ENCODE measurements around the gene PCDHGB6.
"Not testable (repeated sequence)": the region's sequence is repeated elsewhere in the genome, so short reads cannot be mapped to it uniquely, and the experiment has no call there.

Gene PCDHGB6

DNA sequence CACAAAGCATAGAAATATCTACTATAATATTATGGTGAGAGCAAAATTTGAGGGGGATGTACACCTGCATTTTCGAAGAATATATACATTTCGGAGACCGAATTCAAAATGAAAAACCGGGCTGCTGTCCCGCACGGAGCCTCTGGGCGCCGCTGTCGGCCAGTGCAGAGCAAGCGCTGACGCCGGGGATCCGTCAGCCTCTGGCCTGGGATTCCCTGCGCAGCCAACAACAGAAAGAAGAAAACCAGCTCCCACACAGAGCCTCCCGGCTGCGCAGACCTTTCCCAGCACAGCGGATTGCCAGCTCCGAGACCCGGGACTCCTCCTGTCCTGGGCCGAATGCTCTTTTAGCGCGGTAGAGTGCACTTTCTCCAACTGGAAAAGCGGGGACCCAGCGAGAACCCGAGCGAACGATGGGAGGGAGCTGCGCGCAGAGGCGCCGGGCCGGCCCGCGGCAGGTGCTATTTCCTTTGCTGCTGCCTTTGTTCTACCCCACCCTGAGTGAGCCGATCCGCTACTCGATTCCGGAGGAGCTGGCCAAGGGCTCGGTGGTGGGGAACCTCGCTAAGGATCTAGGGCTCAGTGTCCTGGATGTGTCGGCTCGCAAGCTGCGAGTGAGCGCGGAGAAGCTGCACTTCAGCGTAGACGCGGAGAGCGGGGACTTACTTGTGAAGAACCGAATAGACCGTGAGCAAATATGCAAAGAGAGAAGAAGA lies at the start of gene PCDHGB6:
PCDHGB6 (plus strand) TSS at position 232 of the 716 bp plus-strand sequence; CDS start at position 414, 182 bp downstream.
- not testable (repeated sequence) for DNase-seq

DNA sequence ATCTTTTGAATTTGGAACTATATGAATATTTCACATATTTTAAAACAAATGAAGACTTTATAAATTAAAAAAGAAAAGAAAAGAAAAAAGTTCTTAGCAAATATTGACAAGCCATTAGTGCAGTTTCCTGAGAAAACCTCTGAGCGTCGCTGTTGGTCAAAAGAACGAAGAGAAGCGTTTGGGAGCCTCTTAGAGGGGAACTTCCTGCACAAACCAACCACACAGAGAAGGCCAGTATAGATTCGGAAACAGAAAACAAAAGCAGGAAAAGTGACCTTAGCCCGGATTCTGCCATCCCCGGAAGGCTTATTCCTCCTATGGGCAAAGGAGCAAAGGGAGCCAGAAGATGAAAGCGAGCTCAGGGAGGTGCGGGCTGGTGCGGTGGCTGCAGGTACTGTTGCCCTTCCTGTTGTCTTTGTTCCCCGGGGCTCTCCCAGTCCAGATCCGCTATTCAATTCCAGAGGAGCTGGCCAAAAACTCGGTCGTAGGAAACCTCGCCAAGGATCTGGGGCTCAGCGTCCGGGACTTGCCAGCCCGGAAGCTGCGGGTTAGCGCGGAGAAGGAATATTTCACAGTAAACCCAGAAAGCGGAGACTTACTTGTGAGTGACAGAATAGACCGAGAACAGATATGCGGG lies 47.9 kb upstream of the PCDHGB6 start, which contains the start of gene PCDHGB2:
PCDHGB2 (plus strand) TSS at position 205 of the 637 bp plus-strand sequence; CDS start at position 347, 142 bp downstream.
- DNase-seq, result no peak

DNA sequence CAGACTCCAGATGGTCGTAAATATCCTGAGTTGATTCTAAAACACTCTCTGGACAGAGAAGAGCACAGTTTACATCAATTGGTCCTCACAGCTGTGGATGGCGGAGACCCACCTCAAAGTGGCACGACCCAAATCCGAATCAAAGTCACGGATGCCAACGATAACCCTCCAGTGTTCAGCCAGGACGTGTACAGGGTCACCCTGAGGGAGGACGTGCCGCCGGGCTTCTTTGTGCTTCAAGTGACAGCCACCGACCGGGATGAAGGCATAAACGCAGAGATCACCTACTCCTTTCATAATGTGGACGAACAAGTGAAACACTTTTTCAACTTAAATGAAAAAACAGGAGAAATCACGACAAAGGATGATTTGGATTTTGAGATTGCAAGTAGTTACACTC lies 47.1 kb upstream of the PCDHGB6 start:
- DNase-seq, result no peak

DNA sequence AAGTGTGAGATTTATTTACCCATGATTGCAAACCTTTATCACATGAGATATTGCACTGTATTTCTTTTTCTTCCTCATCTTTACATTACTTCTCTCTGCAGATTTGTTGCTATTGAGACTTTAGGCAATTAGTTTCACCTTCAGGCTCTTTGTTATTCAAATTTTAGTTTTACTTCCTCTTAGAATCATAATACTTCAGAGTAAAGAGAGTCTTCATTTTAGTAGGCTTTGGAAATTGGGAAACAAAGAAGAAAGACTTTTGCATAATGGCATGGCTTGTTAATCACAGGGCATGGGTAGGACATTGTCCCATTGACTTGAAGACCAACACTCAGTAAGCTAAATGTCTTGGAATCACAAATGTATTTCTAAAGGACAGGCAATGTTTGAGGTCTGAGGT lies 45.1 kb upstream of the PCDHGB6 start:
- DNase-seq, result no peak

DNA sequence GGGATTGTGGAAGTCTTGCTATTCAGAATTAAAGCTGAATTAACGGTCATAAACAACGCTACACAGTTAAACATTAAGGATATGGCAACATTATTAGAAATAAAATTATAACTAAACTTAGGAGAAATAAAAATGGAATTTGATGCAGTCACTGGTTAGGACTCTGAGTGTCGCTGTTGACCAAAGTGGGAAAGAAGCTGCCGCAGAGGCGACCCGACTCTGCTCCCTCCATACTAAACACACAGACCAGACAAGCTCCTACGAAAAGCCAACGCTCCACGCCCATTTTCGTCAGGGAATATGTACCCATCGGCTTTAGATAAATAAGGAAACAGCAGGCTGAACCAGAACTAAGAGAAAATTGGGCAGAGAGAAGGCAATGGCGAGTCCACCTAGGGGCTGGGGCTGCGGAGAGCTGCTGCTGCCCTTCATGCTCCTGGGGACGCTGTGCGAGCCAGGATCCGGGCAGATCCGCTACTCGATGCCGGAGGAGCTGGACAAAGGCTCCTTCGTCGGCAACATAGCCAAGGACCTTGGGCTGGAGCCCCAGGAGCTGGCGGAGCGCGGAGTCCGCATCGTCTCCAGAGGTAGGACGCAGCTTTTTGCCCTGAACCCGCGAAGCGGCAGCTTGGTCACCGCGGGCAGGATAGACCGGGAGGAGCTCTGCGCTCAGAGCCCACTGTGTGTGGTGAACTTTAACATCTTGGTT lies 43.7 kb upstream of the PCDHGB6 start, which contains the start of gene PCDHGA5:
PCDHGA5 (plus strand) TSS at position 211 of the 709 bp plus-strand sequence; CDS start at position 380, 169 bp downstream.
- no peak for DNase-seq

DNA sequence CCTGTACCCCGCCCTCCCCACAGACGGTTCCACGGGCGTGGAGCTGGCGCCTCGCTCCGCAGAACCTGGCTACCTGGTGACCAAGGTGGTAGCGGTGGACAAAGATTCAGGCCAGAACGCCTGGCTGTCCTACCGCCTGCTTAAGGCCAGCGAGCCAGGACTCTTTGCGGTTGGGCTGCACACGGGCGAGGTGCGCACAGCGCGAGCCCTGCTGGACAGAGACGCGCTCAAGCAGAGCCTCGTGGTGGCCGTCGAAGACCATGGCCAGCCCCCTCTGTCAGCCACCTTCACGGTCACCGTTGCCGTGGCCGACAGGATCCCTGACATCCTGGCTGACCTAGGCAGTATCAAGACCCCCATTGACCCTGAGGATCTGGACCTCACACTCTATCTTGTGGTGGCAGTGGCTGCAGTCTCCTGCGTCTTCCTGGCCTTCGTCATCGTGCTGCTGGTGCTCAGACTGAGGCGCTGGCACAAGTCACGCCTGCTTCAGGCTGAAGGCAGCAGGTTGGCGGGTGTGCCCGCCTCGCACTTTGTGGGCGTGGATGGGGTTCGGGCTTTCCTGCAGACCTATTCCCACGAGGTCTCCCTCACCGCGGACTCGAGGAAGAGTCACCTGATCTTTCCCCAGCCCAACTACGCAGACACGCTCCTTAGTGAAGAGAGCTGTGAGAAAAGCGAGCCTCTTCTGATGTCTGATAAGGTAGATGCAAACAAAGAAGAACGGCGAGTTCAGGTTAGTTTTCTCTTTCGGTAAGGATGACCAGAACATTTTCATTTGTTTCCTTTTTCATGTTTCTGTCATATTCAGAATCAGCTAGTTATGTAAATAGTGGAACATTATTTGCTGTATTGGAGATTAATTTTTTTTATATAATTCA lies 41.6 kb upstream of the PCDHGB6 start:
- DNase-seq, result no peak

DNA sequence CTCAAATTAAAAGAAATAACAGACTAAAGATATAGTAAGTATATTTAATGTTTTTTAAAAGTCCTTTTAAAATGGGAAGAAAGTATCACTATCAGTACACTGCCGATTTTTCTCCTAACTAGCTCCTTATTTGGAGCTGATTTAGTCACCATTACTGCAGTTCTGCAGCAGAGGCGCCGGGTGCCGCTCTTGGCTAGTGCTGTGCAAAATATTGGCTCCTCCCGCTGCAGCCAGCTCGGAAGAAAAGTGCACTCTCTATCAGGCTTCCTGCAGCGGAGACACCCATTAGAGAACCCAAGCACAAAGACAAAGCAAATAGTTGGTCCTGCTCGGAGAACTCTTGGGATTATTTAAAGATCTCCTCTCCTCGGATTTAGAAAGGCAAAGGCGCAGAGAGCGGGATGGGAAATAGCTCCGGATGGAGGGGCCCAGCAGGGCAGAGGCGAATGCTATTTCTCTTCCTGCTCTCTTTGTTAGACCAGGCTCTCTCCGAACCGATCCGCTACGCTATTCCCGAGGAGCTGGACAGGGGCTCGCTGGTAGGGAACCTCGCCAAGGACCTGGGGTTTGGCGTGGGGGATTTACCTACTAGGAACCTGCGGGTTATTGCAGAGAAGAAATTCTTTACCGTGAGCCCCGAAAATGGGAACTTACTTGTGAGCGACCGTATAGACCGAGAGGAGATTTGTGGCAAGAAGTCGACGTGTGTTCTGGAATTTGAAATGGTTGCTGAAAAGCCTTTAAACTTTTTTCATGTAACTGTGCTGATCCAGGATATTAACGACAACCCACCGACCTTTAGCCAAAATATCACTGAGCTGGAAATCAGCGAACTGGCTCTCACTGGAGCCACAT lies 37.6 kb upstream of the PCDHGB6 start, which contains the start of gene PCDHGB3:
PCDHGB3 (plus strand) TSS at position 249 of the 855 bp plus-strand sequence; CDS start at position 402, 153 bp downstream.
- DNase-seq, result no peak

DNA sequence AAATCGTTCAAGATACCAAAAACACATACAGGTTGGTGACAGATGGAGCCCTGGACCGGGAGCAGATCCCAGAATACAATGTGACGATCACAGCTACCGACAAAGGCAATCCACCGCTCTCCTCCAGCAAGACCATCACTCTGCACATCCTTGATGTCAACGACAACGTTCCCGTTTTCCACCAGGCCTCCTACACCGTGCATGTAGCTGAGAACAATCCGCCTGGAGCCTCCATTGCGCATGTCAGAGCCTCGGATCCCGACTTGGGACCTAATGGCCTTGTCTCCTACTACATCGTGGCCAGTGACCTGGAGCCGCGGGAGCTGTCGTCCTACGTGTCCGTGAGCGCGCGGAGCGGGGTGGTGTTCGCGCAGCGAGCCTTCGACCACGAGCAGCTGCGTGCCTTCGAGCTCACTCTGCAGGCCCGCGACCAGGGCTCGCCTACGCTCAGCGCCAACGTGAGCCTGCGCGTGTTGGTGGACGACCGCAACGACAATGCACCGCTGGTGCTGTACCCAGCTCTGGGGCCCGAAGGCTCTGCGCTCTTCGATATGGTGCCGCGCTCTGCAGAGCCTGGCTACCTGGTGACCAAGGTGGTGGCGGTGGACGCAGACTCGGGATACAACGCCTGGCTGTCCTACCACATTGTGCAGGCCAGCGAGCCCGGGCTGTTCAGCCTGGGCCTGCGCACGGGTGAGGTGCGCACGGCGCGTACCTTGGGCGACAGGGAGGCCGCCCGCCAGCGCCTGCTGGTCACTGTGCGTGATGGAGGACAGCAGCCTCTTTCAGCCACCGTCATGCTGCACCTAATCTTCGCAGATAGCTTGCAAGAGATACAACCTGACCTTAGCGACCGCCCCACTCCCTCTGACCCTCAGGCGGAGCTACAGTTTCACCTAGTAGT lies 36.0 kb upstream of the PCDHGB6 start:
- DNase-seq, result no peak

DNA sequence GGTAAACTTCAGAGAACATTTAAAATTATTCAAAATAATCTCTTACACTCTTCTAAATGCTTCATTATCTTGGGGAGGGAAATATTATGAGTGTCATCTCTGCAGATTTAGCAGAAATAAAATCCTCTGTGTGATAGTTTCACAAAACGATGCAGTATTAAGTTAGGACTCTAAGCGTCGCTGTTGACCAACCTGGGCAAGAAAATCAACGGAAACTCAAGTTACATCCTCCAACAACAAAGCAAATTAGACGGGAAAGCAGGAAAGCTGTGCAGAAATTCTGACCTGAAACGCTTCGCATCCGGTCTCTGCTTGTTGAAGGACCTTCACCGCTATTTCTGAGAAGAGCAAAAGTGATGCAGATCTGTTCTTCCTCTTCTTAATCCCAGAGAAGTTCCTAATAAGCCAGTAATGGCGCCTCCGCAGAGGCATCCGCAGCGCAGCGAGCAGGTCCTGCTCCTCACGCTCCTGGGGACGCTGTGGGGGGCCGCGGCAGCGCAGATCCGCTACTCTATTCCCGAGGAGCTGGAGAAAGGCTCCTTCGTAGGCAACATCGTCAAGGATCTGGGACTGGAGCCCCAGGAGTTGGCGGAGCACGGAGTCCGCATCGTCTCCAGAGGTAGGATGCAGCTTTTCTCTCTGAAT lies 34.0 kb upstream of the PCDHGB6 start, which contains the start of gene PCDHGA6:
PCDHGA6 (plus strand) TSS at position 219 of the 645 bp plus-strand sequence; CDS start at position 412, 193 bp downstream.
- DNase-seq, result no peak

DNA sequence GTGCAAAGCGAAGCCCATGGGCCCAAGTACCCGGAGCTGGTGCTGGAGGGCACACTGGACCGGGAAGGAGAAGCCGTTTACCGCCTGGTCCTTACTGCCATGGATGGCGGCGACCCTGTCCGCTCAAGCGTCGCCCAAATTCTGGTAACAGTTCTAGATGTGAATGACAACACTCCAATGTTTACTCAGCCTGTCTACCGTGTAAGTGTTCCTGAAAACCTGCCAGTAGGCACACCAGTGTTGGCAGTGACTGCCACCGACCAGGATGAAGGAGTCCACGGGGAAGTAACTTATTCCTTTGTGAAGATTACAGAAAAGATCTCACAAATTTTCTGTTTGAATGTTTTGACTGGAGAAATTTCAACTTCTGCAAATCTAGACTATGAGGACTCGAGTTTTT lies 33.2 kb upstream of the PCDHGB6 start:
- DNase-seq, result no peak

DNA sequence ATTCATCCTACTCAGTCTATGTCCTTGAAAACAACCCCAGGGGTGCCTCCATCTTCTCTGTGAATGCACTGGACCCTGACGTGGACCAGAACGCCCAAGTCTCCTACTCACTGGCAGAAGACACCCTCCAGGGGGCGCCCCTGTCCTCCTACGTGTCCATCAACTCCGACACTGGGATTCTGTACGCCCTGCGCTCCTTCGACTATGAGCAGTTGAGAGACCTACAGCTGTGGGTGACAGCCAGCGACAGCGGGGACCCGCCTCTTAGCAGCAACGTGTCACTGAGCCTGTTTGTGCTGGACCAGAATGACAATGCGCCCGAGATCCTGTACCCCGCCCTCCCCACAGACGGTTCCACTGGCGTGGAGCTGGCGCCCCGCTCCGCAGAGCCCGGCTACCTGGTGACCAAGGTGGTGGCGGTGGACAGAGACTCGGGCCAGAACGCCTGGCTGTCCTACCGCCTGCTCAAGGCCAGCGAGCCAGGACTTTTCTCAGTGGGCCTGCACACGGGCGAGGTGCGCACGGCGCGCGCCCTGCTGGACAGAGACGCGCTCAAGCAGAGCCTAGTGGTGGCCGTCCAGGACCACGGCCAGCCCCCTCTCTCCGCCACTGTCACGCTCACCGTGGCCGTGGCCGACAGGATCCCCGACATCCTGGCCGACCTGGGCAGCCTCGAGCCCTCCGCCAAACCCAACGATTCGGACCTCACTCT lies 32.2 kb upstream of the PCDHGB6 start:
- DNase-seq, result not testable (repeated sequence)

DNA sequence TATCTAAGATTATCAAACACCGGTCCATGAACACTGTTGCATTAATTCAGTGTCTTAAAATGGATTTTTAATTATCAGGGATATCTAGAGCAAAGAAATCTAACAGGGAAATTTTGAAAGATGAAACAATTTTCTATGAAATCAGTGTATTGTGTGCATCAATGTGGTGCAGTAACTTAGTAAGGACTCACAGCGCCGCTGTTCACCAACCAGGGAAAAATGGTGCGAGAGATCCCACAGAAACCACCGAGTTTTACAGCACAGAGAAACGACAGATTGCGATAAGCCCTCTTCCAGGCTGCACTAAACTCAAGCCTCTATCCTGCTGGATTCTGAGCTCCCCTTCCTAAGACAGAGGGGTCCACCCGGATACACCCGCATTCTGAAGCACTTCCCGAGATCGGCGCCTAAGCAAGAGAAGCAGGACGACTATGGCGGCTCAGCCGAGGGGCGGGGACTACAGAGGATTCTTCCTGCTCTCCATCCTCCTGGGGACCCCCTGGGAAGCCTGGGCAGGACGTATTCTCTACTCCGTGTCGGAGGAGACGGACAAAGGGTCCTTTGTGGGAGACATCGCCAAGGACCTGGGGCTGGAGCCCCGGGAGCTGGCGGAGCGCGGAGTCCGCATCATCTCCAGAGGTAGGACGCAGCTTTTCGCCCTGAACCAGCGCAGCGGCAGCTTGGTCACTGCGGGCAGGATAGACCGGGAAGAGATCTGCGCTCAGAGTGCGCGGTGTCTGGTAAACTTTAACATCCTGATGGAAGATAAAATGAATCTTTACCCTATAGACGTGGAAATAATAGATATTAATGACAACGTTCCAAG lies 25.1 kb upstream of the PCDHGB6 start, which contains the start of gene PCDHGA7:
PCDHGA7 (plus strand) TSS at position 274 of the 826 bp plus-strand sequence; CDS start at position 432, 158 bp downstream.
- no peak for DNase-seq

DNA sequence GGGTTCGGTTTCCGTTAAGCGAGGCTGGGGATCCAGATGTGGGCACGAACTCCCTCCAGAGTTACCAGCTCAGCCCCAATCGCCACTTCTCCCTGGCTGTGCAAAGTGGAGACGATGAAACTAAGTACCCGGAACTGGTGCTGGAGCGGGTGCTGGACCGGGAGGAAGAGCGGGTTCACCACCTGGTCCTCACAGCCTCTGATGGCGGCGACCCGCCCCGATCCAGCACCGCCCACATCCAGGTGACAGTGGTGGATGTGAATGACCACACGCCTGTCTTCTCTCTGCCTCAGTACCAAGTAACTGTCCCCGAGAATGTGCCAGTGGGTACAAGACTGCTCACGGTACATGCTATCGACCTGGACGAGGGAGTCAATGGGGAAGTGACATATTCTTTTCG lies 24.5 kb upstream of the PCDHGB6 start:
- no peak for DNase-seq

DNA sequence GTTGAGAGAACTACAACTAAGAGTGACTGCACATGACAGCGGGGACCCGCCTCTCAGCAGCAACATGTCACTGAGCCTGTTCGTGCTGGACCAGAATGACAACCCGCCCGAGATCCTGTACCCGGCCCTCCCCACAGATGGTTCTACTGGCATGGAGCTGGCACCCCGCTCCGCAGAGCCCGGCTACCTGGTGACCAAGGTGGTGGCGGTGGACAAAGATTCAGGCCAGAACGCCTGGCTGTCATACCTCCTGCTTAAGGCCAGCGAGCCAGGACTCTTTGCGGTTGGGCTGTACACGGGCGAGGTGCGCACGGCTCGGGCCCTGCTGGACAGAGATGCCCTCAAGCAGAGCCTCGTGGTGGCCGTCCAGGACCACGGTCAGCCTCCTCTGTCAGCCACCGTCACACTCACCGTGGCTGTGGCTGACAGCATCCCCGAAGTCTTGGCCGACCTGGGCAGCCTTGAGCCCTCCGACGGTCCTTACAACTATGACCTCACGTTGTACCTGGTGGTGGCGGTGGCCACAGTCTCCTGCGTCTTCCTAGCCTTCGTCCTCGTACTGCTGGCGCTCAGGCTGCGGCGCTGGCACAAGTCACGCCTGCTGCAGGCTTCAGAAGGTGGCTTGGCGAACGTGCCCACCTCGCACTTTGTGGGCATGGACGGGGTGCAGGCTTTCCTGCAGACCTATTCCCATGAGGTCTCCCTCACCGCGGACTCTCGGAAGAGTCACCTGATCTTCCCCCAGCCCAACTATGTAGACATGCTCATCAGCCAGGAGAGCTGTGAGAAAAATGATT lies 23.2 kb upstream of the PCDHGB6 start:
- no peak for DNase-seq

DNA sequence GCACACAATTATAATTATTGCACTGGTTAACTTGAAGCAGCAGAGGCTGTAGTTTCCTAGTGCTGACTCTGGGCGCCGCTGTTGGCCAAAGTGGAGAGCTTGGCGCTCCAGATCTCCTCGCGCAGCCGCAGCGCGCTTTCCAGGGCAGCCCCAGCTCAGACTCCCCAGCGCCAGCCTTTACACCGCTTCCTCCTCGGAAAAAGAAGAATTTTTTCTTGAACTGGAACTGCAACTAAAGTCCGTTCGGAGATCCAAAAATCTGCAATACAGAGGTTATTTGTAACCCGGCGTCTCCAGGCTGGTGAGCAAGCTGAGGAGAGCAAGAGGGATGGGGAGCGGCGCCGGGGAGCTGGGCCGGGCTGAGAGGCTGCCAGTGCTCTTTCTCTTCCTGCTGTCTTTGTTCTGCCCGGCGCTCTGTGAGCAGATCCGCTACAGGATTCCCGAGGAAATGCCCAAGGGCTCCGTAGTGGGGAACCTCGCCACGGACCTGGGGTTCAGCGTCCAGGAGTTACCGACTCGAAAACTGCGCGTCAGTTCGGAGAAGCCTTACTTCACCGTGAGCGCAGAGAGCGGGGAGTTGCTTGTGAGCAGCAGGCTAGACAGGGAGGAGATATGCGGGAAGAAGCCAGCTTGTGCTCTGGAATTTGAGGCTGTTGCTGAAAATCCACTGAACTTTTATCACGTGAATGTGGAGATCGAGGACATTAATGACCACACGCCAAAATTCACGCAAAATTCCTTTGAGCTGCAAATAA lies 20.1 kb upstream of the PCDHGB6 start, which contains the start of gene PCDHGB4:
PCDHGB4 (plus strand) TSS at position 142 of the 755 bp plus-strand sequence; CDS start at position 329, 187 bp downstream.
- not testable (repeated sequence) for DNase-seq

DNA sequence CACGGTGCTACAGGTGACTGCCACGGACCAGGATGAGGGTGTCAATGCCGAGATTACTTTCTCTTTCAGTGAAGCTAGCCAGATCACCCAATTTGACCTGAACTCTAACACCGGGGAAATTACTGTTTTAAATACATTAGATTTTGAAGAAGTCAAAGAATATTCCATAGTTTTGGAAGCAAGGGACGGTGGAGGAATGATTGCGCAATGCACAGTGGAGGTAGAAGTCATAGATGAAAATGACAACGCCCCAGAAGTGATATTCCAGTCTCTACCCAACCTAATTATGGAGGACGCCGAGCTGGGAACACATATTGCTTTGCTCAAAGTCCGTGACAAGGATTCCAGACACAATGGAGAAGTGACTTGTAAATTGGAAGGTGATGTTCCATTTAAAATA lies 19.2 kb upstream of the PCDHGB6 start:
- DNase-seq, result no peak
